Purkinje cell (primary cell): Measurements from ENCODE around the gene HDAC1. TPM values are rescaled to one million over a fixed set of nuclear protein-coding genes. Genes with fewer than 3 reads are reported as not detected.

Experiments used
- polyA plus RNA-seq: library from polyadenylated mRNA; unstranded; fragments of >200 nt; fragmentation: Nextera tagmentation; gene quantifications from 2 replicates; pipeline ENCODE4 v1.2.1, GENCODE V29; 2014

Gene HDAC1
- polyA plus RNA-seq: 0.93 and 3.0 TPM in 2 replicates

DNA sequence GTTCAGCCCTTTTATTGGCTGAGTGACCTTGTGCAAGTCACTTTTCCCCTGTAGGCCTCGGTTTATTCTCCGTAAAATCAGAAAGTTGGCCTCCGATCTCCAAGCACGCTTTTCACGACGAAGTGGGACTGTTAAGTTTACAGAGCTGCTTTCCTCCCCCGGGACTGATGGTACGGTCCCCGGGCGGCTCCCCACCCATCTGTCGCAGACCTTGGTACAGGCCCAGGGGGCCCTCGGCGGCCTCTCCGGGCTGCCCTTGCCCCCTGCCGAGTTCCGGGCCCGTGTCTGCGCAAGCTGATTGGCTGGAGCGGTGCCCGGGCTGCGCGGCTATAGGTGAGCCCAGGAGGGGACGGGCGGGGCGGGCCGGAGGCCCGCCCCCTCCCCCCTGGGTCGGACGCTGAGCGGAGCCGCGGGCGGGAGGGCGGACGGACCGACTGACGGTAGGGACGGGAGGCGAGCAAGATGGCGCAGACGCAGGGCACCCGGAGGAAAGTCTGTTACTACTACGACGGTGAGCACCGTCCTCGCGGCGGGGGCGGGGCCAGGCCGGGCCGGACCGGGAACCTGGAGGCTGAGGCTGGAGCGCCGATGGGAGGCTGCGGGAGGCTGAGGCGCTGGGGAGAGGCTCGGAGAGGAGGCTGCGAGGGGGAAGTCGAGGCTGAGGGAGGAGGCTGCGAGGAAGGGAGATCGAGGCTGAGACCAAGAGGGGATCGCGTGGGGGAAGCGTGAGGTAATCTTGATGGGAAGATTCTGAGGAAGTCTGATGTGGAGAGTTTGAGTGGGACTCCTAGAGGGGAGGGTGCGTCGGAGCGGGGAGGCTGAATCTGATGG is at the start of gene HDAC1:
TSS of gene HDAC1 (plus strand) at position 376 of the 831 bp plus-strand sequence. CDS start at position 463, 87 bp downstream.

DNA sequence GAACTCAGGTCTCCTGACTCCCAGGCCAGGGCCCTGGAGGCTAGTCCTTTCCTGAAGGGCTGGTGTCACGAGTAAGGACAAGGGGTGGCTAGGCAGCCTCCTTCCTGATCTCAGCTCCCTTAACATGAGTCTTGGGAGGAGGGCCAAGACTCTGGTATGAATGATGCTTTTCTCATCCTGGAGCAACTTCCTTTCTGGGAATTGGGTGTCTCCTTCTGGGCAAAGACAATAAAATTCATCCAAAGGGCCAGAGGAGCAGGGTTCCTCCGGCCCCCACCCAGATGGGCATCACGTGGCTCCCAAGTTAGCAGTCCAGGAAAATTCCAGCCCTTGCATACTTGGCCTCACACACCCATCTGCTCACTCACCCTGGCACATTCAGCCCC is 45.0 kb upstream of the HDAC1 start, which contains the start of gene FAM167B:
TSS of gene FAM167B (plus strand) at position 335 of the 386 bp plus-strand sequence. CDS start 200 bp downstream, outside the sequence.

DNA sequence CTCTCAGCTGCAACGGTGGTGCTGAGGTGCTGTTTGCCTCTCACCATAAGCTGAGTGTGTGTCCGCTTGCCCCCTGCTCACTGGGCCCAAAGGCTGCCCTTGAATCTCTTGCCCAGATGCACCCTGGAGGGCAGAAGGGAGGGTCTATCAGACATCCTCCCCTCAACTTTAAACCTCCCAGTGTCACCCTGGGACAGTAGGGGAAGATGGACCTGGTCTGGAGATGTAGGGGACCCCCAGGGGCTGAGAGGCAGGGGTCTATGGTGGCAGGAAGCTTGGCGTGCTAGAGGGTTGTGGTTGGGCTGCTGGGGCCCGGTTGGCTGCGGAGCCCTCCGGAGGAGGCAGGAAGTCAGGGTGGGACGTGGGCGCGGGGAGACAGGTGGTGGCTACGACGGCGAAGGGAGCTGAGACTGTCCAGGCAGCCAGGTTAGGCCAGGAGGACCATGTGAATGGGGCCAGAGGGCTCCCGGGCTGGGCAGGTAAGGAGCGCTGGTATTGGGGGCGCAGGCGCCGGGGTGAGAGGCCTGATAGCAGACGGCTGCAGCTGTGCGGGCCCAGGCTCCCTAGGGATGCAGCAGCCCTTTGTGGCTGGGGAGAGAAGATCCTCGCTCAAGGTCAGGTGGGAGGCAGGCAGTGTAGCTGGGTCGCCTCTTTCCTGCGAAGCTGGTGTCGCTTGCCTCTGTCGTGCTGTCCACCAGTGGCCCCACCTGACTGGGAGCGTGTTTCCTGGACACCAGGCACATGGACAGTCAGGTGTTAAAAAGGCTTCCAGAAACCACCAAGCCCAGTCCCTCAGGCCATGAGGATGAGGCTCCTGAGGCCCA is 40.8 kb upstream of the HDAC1 start, which contains the start of gene LCK:
TSS of gene LCK (plus strand) at position 373 of the 824 bp plus-strand sequence. CDS start 23,065 bp downstream, outside the sequence.

DNA sequence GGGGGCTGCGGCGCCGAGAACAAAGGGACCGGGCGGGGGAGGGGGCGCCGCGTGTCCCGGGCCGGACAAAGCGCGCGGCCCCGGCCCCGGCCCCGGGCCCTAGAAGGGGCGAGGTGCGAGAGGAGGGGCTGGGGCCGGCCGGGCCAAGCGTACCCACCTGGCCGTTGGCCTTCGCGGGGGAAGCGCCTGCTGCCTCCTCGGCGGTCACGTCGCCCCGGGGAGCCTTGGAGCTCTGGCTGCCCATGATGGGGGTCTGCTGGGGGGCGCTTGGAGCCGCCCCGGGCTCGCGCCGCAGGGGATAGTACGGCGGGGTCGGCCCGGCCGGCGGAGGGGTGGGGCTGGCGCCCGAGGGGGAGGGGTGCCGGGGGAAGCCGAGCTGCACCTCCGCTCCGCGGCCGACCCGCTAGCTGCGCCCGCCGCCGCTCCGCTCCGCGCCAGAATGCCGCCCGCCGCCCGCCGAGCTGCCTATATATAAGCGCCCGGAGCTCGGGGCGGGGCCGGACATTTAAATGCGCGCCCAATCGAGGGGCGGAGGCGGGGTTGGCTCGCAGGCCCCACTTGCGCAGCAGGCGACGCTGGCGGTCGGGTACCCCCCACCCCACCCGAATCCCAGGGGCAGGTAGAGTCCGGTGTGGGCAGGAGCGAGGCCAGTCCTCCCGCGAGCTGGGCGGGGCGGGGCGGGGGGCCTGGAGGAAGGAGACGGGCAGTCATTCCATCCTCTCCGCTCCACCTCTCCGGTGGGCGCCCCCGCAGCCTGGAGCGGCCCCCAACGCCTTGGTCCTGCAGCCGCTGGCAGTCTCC is 44.1 kb downstream of the HDAC1 start, which contains the start of gene MARCKSL1:
TSS of gene MARCKSL1 (minus strand) at position 444 of the 801 bp plus-strand sequence. CDS start at position 244, 200 bp downstream.

DNA sequence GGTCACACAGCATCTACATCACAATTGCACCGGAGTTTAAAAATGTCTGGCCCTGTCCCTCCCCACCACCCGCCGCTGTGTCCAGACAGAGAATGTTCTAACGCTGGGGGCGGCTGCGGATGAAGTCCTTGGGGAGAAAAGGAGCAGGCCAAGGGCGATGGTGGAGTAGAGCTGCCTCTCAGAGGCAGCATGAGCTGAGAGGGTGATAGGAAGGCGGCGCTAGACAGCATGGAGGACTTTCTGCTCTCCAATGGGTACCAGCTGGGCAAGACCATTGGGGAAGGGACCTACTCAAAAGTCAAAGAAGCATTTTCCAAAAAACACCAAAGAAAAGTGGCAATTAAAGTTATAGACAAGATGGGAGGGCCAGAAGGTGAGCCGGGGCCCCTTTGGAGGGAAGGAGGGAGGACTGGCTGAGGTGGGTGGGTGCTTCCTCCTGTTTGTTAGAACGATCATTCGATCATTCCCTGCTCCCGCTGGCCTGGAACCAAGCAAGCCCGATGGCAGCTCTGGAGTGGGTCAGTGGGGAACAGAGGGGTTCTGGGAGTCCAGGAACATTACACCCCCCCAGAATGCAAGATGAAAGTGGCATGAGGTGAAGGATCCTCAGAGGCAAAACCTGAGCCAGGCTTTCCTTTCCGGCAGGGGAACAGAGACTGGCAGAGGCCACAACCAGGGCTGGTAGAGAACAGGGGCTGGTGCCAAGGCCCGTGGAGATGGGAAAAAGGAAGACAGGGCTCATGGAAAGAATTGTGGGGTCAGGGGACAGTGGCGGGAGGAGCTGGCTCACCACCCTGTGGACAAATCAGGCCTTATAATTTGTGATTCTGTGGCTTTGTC is 70.8 kb downstream of the HDAC1 start, which contains the start of the genes FAM229A and TSSK3:
TSS of gene FAM229A (minus strand) at position 12 of the 840 bp plus-strand sequence. CDS start 394 bp downstream, outside the sequence.
TSS of gene TSSK3 (plus strand) at position 66 of the 840 bp plus-strand sequence. CDS start at position 229, 163 bp downstream.

Other genes with a start within 250 kb of the HDAC1 start
- gene TMEM39B, start 219.1 kb upstream of the HDAC1 start, polyA plus RNA-seq: 4.3 and 6.4 TPM in 2 replicates
- gene KPNA6, start 184.0 kb upstream of the HDAC1 start, polyA plus RNA-seq: 45.7 and 59.8 TPM in 2 replicates
- gene TXLNA, start 112.4 kb upstream of the HDAC1 start, polyA plus RNA-seq: 1.4 and 4.6 TPM in 2 replicates
- gene CCDC28B, start 91.5 kb upstream of the HDAC1 start, polyA plus RNA-seq: 6.1 and 21.0 TPM in 2 replicates
- gene IQCC, start 86.4 kb upstream of the HDAC1 start, polyA plus RNA-seq: 0.43 TPM in 1 of 2 replicates, not detected in the other
- gene DCDC2B, start 83.0 kb upstream of the HDAC1 start, polyA plus RNA-seq: not detected in 2 replicates
- gene TMEM234, start 69.7 kb upstream of the HDAC1 start, polyA plus RNA-seq: 7.8 and 9.4 TPM in 2 replicates
- 269 and 369 TPM in 2 replicates for gene EIF3I, start 69.7 kb upstream of the HDAC1 start, polyA plus RNA-seq
- not detected in 2 replicates for gene FAM167B, start 44.9 kb upstream of the HDAC1 start, polyA plus RNA-seq
- gene LCK, start 40.8 kb upstream of the HDAC1 start, polyA plus RNA-seq: not detected in 2 replicates
- 74.5 and 124 TPM in 2 replicates for gene MARCKSL1, start 44.1 kb downstream of the HDAC1 start, polyA plus RNA-seq
- not detected in 2 replicates for gene FAM229A, start 70.4 kb downstream of the HDAC1 start, polyA plus RNA-seq
- not detected in 2 replicates for gene TSSK3, start 70.5 kb downstream of the HDAC1 start, polyA plus RNA-seq
- 11.9 and 14.3 TPM in 2 replicates for gene BSDC1, start 102.4 kb downstream of the HDAC1 start, polyA plus RNA-seq
- 0.77 and 1.6 TPM in 2 replicates for gene ZBTB8B, start 173.0 kb downstream of the HDAC1 start, polyA plus RNA-seq
- 0.31 and 0.77 TPM in 2 replicates for gene ZBTB8A, start 247.3 kb downstream of the HDAC1 start, polyA plus RNA-seq